ENCODE results near the gene RTF1.

DNA sequence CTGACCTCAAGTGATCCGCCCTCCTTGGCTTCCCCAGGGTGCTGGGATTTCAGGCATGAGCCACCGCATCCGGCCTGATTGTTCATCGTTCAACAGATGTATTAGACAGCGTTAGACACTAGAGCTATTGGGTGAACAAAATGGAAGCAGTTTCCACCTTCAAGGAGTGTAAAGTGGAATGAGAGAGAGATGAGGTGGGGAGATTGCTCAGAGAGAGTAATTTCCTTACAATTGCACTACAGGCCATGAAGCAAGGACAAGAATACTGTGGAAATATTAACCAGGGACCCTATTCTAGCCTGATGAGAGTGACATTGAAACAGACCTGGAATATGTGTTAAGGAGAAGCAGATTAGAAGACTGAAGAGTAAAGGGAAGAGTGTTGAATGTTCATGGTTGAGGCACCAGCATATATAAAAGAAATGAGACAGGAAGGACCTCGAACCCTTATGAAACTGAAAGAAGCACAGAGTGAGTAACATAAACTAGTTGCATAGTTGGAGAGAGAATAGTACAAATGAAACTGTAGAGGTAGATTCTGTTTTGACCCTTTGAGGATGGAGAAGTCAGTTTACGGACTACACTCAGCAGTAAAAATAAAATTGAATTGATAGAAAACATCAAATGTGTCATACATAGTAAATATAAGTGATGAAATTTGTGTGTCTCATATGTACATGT is 7.2 kb downstream of the RTF1 start:
- no peak for TF ChIP-seq EZH2phosphoT487 (IDR thresholded peaks at IDR 0.05; ENCODE audit: borderline replicate concordance, low read length)
- TF ChIP-seq, protein P1, sequence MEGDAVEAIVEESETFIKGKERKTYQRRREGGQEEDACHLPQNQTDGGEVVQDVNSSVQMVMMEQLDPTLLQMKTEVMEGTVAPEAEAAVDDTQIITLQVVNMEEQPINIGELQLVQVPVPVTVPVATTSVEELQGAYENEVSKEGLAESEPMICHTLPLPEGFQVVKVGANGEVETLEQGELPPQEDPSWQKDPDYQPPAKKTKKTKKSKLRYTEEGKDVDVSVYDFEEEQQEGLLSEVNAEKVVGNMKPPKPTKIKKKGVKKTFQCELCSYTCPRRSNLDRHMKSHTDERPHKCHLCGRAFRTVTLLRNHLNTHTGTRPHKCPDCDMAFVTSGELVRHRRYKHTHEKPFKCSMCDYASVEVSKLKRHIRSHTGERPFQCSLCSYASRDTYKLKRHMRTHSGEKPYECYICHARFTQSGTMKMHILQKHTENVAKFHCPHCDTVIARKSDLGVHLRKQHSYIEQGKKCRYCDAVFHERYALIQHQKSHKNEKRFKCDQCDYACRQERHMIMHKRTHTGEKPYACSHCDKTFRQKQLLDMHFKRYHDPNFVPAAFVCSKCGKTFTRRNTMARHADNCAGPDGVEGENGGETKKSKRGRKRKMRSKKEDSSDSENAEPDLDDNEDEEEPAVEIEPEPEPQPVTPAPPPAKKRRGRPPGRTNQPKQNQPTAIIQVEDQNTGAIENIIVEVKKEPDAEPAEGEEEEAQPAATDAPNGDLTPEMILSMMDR (IDR thresholded peaks at IDR 0.05; ENCODE audit: low read depth, low read length, poor library complexity, severe bottlenecking) = no peak

Measured in DOHH2 (cell line).